ENCODE results near the gene CDC14B. TPM values are rescaled to one million over a fixed set of nuclear protein-coding genes. Genes with fewer than 3 reads are reported as not detected.

The CDC14B gene
- total RNA-seq, 1 experiment from 2014 or later: 28.4 TPM

DNA sequence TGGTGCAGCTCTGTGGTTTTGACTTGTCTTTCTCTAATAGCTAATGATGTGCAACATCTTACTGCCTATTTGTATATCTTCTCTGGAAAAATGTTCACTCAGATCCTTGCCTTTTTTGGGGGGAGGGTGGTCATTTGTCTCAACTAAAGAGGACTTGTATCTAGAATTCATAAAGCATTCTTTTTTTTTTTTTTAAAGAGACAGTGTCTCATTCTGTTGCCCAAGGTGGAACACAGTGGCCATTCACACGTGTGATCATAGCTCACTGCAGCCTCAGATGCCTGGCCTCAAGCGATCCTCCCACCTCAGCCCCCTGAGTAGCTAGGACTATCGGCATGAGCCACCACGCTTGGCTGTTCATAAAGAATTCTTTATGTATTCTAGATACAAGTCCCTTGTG, 136.4 kb downstream of the CDC14B start:
- Histone ChIP-seq H4K8ac (replicated peaks; ENCODE audit: insufficient read length, low read depth, low read length) (no peak overlapping the region), H2AFZ (ENCODE audit: low read length) (no peak overlapping the region), H3K79me2 (ENCODE audit: insufficient read depth, low read length) (no peaks in the 10 kb centered on the region), H3K4me1 (ENCODE audit: insufficient read depth, low read length) (no peaks in the 10 kb centered on the region), H2BK12ac (ENCODE audit: insufficient read length, low read depth, low read length) (no peak overlapping the region), H3K23ac (ENCODE audit: insufficient read length, low read depth, low read length) (no peak overlapping the region), H4K5ac (ENCODE audit: insufficient read length, low read depth, low read length) (no peak overlapping the region), H4K20me1 (ENCODE audit: control insufficient read depth, insufficient read depth, insufficient read length) (no peaks in the 10 kb centered on the region), H3K27ac (ENCODE audit: insufficient read length, low read depth, low read length) (no peak overlapping the region), H3K9me3 (ENCODE audit: control insufficient read depth, low read depth, low read length) (no peaks in the 10 kb centered on the region), H3K14ac (ENCODE audit: insufficient read depth, low read length) (no peak overlapping the region), H2BK120ac (ENCODE audit: low read depth, low read length, poor library complexity, severe bottlenecking) (no peak overlapping the region), H2BK15ac (ENCODE audit: low read depth, low read length) (no peak overlapping the region), H3K79me1 (ENCODE audit: insufficient read depth, low read depth, low read length, poor library complexity, severe bottlenecking) (no peaks in the 10 kb centered on the region), H3K56ac (ENCODE audit: insufficient read length, low read depth, low read length) (no peak overlapping the region), H3K18ac (ENCODE audit: insufficient read length, low read depth, low read length) (no peak overlapping the region), H3T11ph (ENCODE audit: low read length) (no peak overlapping the region), H3K23me2 (ENCODE audit: insufficient read length, low read depth, low read length, poor library complexity, severe bottlenecking) (no peaks in the 10 kb centered on the region), H3K27me3 (ENCODE audit: insufficient read depth, low read length) (no peaks in the 10 kb centered on the region), H2AK5ac (ENCODE audit: insufficient read length, low read length) (no peak overlapping the region), H3K4ac (ENCODE audit: low read depth, low read length) (no peak overlapping the region), H2BK5ac (ENCODE audit: insufficient read length, low read length) (no peak overlapping the region), H2BK20ac (ENCODE audit: low read depth, low read length, poor library complexity, severe bottlenecking) (no peak overlapping the region), H4K91ac (ENCODE audit: insufficient read length, low read depth, low read length) (no peak overlapping the region), H3K9ac (ENCODE audit: extremely low read depth, insufficient read length, low read length) (no peak overlapping the region), H3K4me2 (ENCODE audit: insufficient read depth, insufficient read length, low read length) (no peak overlapping the region)
- H3K27ac Mint-ChIP-seq: no peak overlapping the region
- H3K36me3 Mint-ChIP-seq (ENCODE audit: insufficient read depth in 1 of 3, low read depth in 3 of 3): peaks cover 3 to 35% (median 23%) of the 10 kb centered on the region in 3 experiments; a peak in 6 of 7 replicates
- no peak overlapping the region for H3K4me3 Mint-ChIP-seq
- TF ChIP-seq, protein P1, sequence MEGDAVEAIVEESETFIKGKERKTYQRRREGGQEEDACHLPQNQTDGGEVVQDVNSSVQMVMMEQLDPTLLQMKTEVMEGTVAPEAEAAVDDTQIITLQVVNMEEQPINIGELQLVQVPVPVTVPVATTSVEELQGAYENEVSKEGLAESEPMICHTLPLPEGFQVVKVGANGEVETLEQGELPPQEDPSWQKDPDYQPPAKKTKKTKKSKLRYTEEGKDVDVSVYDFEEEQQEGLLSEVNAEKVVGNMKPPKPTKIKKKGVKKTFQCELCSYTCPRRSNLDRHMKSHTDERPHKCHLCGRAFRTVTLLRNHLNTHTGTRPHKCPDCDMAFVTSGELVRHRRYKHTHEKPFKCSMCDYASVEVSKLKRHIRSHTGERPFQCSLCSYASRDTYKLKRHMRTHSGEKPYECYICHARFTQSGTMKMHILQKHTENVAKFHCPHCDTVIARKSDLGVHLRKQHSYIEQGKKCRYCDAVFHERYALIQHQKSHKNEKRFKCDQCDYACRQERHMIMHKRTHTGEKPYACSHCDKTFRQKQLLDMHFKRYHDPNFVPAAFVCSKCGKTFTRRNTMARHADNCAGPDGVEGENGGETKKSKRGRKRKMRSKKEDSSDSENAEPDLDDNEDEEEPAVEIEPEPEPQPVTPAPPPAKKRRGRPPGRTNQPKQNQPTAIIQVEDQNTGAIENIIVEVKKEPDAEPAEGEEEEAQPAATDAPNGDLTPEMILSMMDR (conservative IDR thresholded peaks at IDR 0.05): no peak
- no peaks in the 10 kb centered on the region for H3K4me1 Mint-ChIP-seq
- no peak for DNase-seq
- H3K9me3 Mint-ChIP-seq: no peaks in the 10 kb centered on the region
- no CpG with 5 or more reads among the region's 4 CpGs for WGBS (ENCODE audit: extremely low coverage, insufficient read length, low lambda C conversion rate)
- H3K27me3 Mint-ChIP-seq (ENCODE audit: low read depth): no peaks in the 10 kb centered on the region
